ENCODE data around the gene SDSL. TPM values are rescaled to one million over a fixed set of nuclear protein-coding genes. Genes with fewer than 3 reads are reported as not detected.

Gene SDSL
- total and polyA plus RNA-seq, 8 donors = 5.4 to 14.2 (median 9.6) TPM

Other genes with a start within 250 kb of the SDSL start
- 10 to 100 TPM; 30.0 to 71.4 (median 54.6) TPM for gene DDX54, start 236.9 kb upstream of the SDSL start, total RNA-seq
- gene DDX54, start 236.9 kb upstream of the SDSL start, polyA plus RNA-seq = 10 to 100 TPM; 51.8 to 59.7 TPM
- gene RITA1, start 236.7 kb upstream of the SDSL start, total RNA-seq = 1 to 10 TPM; 4.8 to 8.6 (median 5.4) TPM
- gene RITA1, start 236.7 kb upstream of the SDSL start, polyA plus RNA-seq = 1 to 10 TPM; 5.0 to 8.9 TPM
- gene TPCN1, start 200.9 kb upstream of the SDSL start, total RNA-seq = 10 to 100 TPM; 39.4 to 80.4 (median 52.0) TPM
- gene TPCN1, start 200.9 kb upstream of the SDSL start, polyA plus RNA-seq = 10 to 100 TPM; 73.1 to 83.4 TPM
- gene SLC8B1, start 87.3 kb upstream of the SDSL start, total RNA-seq = 10 to 100 TPM; 13.0 to 26.8 (median 17.2) TPM
- gene SLC8B1, start 87.3 kb upstream of the SDSL start, polyA plus RNA-seq = 10 to 100 TPM; 25.9 to 39.1 TPM
- gene PLBD2, start 63.8 kb upstream of the SDSL start, total RNA-seq = 10 to 100 TPM; 13.9 to 29.3 (median 17.5) TPM
- gene PLBD2, start 63.8 kb upstream of the SDSL start, polyA plus RNA-seq = 10 to 100 TPM; 11.4 to 11.6 TPM
- gene SDS, start 18.5 kb upstream of the SDSL start, total RNA-seq = 1 to 10 TPM in 2 of 6 donors, under 1 TPM in 2, not detected in 2; 0.14 to 3.4 (median 1.8) TPM
- under 1 TPM; 0.21 to 0.30 TPM for gene SDS, start 18.5 kb upstream of the SDSL start, polyA plus RNA-seq
- gene LHX5, start 49.5 kb downstream of the SDSL start, total RNA-seq = not detected
- not detected for gene LHX5, start 49.5 kb downstream of the SDSL start, polyA plus RNA-seq